Stimulated activated naive CD4-positive, alpha-beta T cell treated with Interleukin-2 at 50 U/mL for 16 hours (primary cell): ENCODE measurements around the gene AAMP.
"Not testable (repeated sequence)": the region's sequence is repeated elsewhere in the genome, so short reads cannot be mapped to it uniquely, and the experiment has no call there.

Experiments used
- DNase-seq: peaks from one replicate; lab custom pipeline; 2025; lab: John Stamatoyannopoulos, UW

The AAMP gene

DNA sequence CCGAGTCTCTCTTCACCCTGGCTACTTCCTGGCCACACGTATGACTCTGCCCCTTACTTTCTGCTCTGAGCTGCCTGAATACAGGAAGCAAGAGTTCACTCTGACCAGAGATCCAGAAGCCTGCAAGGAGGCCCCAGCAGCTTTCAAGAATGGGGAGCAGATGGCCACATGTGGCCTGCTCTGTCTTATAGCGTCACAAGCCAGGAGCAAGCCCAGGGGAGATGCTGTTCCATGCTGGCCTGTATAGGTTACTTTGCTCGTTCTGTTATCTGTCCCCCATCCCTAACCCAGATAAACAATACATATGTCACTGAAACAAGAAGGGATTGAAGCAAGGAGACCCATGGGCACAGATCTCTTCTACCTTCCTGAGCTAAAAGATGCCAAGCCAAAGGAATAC is 4.6 kb upstream of the AAMP start:
- DNase-seq, result no peak

DNA sequence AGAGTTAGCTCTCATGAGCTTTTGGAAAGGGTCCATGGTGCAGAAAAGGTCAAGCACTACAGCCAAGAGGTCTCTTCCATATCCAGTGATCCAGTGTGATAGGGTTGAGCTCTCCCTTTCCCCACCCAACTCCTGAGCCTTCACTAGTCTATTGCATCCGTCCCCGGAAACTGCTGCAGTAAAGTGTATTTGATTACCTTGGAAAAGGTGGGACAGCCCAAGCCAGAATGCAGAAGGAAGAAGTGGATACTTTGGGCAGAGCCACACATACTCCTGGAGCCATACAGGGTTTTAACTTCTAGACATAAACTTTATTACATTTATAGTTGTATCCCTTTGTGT is 3.9 kb upstream of the AAMP start:
- no peak for DNase-seq

GRCh38 chr2:218273214-218273907 is 3.4 kb upstream of the AAMP start:
- not testable (repeated sequence) for DNase-seq

GRCh38 chr2:218272531-218273212 is 2.7 kb upstream of the AAMP start:
- DNase-seq, result peak; percentile 72

- DNase-seq, result no peak
These were observed 2.1 kb upstream of the AAMP start for GRCh38 chr2:218271865-218272530.

DNA sequence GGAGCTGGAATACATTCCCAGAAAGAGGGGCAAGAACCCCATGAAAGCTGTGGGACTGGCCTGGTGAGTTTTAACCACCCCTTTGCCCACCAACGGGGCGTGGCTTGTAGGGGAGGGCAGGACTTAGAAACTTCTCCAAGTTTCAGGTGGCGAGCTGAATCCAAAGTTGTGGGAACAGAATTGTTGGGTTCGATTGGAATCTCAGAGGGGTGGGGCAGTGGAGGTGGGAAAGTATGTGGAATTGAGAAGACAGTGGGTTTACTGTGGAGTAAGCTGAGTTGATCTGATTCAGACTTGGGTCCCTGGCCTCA is 1.5 kb upstream of the AAMP start:
- DNase-seq, result no peak

DNA sequence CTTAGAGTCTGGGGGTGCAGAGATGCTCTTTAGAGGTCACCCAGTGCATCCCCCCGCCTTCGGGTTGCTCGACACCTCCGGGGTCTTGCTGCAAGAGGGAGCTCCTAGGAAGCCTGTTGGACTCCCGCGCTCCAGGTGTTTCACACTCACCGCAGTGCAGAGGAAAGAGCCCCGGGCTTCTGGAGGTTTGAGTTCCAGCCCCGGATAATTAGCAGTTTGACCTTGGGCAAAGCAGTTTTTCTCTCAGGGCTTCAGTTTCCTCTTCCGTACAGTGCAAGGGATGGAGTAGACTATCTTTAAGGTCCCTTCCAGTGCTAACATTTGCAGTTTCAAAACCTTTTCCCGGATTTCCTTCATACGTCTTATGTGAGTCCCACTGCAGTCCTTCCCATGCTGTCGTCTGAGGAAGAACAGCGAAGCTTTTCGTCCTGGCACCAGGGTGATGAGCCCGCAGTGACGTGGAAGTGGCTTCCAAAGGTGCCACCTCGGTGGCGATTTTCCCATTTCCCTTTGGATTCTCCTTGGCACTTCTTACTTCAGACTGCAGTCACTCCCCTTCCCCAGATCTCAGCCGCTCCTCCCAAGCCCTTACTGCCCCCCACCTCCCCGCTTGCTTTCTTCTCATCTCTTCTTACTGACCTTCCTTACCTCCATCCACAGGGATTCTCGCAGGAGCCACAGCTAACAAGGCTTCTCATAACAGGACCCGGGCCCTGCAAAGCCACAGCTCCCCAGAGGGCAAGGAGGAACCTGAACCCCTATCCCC is 967 bp upstream of the AAMP start:
- no peak for DNase-seq

DNA sequence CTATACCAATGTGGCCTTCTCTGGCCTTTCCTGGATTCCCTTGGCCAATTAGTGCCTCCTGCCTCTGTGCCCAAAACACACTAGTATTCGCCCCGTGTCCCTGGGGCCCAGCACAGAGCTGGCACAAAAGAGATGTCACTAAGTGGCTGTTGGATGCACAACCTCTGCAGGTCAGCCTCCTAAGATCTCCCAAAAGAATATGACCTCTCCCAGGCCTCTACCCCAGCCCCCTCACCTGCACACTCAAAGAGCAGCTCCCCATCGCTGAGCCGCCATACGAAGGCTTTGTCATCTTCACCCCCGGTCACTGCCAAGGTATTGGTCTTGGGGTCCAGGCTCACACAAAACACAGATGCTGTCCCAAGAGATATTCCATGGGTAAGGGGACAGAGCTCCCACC is 2.7 kb downstream of the AAMP start:
- no peak for DNase-seq

DNA sequence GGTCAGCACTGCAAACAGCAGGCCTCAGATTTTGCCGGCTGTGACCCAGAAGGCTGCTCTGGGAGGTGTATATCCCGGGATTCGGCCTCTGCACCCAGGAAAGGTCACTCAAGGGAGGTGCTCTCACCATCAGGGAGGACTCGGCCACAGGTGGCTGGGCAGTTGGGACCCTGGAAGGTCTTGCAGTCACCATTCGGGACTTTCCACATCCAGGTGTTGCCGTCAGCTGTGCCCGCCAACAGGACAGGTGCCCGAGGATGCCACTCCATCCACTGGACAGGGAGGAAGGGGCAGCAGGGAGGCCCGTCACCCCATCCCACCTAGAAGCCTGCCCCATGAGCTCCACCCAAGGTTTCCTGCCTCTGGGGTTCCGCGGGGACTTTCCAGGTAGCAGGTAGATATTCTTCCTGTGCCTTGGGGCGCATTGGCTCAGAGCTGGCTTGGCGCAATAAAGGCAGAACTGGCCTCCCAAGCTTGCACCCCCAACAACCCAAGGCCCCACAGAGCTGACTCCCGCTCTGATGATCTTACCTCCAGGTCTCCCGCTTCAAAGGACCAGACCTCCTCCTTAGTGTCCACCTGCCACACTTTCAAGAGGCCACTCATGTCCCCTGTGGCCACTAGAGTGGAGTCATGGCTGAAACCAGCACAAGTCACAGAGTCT is 3.5 kb downstream of the AAMP start:
- no peak for DNase-seq

GRCh38 chr2:218265626-218266025 is 4.3 kb downstream of the AAMP start:
- DNase-seq, result no peak

DNA sequence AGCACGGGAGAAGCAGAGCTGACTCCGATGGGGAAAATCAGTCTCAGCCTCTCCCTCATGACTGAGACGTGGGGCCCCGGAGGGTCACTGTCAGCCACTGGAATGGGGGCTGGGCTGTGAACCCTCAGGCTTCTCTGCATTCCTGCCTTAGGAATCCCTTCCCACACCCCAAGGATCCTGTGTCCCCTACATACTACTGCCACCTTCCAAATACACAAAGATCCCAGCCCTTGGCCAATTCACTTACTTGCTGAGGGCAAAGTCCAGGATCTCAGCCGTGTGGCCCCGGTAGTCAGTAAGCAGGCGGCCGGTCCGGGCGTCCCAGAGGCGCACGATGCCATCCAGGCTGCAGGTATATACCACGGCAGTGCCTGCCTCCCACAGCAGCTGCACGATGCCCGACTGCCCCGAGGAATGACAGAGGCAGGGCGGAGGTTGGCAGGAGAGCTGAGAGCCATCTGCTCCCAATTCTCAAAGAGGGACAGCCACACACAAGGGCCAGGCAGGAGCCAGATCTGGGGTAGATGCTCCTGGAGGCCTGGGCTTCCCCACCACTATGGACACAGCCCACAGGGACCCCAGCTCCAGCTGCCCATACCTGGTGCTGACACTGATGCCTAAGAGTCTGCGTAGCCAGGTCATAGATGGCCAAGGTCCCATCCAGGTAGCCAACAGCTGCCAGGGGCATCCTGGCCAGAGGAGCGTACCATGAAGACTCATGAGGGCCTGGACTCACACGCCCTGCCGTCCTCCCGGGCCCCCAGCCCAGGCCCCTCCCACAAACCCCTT is 5.0 kb downstream of the AAMP start:
- DNase-seq, result no peak

- DNase-seq, result no peak
These were observed 5.9 kb downstream of the AAMP start for GRCh38 chr2:218263817-218264641.

GRCh38 chr2:218262631-218263586 is 7.0 kb downstream of the AAMP start:
- no peak for DNase-seq

- DNase-seq, result no peak
These were observed 7.7 kb downstream of the AAMP start for GRCh38 chr2:218262237-218262600.

GRCh38 chr2:218261423-218262236 is 8.3 kb downstream of the AAMP start:
- DNase-seq, result no peak

GRCh38 chr2:218260742-218261422 is 9.1 kb downstream of the AAMP start, which contains the start of gene GPBAR1:
Gene GPBAR1 (plus strand): TSS chr2:218261015. CDS start chr2:218262725, 1,710 bp downstream.
- DNase-seq, result no peak

GRCh38 chr2:218260166-218260565 is 9.8 kb downstream of the AAMP start:
- no peak for DNase-seq
